Stimulated activated CD8-positive, alpha-beta memory T cell treated with anti-CD3 and anti-CD28 coated beads, Interleukin-4, amount 100 ng/mL, for 24 hours (primary cell): Measurements from ENCODE around the gene PPP2R1B.
"Not testable (repeated sequence)": the region's sequence is repeated elsewhere in the genome, so short reads cannot be mapped to it uniquely, and the experiment has no call there.

Experiments
- DNase-seq: peaks from one replicate; pipeline ENCODE4 v3.0.0-alpha.2; 2020; ENCODE audit warnings: low read depth

Gene PPP2R1B

DNA sequence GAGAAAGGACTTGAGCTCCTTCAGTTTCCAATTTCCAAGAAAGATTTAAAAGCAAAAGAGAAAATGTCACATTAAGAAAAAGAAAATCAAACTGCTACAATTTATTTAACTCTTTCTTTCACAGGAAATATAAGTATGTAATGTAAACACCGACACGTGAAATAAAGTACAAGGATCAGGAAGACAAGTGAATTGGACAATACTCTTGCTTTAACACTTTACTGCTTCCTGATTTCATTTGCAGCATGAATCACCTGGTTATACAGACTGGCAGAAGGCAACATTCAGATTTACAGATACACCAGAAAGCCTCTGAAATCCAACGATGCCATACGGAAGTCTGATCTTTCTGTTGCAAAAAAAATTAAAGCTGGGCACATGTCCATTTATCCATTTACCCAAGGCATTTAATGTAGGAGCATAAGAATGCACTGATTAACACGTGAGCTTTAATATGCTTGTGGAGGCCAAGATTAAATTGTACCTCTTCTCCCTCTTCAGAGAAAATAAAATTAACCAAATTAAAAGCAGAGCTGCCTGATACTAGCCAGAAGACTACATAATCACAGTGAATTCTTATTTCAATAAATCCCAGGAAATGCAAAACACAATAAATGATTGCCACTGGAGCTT lies 16.0 kb upstream of the PPP2R1B start:
- no peak for DNase-seq

DNA sequence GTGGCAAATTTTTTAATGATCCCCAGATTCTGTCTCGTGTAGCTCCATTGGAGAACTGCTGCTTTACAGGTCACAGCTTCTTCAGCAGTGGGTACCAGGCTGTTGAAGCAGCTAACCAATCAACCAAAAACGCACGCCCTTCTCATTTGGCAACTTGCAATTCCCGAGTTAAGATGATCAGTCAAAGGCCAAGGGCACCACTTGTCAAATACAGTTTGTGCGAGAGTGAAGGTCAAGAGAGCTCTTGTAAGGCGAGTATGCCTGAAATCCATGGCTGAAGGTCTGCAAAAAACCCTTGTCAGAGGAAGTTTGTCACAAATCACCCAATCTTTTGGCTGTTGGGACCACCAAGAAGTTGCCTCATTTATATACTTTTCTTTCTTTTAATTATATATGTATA lies 12.9 kb upstream of the PPP2R1B start:
- no peak for DNase-seq

DNA sequence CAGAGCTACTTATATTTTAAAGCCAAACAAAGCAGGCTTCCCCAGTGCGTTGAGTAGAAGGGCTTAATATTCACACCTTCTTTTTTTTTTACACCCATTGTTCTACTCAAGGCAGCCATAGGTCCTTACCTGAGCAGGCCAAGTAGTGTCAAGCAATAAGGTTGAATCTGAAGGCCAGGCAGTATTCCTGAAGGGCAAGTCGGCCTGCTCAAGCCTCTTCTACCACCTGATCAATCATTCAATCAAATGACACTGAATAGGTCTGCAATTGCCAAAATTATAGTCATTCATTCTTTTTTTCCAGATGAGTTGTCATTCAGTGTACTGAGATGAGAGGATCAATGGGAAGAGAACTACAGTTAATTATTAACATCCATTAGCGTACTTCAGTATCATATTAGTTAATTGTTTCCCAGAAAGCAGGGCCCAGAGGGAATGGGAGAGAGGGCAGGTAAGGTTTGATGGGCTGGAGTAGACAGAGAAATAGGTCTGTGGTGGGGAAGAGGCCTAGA lies 11.9 kb upstream of the PPP2R1B start:
- DNase-seq = no peak

DNA sequence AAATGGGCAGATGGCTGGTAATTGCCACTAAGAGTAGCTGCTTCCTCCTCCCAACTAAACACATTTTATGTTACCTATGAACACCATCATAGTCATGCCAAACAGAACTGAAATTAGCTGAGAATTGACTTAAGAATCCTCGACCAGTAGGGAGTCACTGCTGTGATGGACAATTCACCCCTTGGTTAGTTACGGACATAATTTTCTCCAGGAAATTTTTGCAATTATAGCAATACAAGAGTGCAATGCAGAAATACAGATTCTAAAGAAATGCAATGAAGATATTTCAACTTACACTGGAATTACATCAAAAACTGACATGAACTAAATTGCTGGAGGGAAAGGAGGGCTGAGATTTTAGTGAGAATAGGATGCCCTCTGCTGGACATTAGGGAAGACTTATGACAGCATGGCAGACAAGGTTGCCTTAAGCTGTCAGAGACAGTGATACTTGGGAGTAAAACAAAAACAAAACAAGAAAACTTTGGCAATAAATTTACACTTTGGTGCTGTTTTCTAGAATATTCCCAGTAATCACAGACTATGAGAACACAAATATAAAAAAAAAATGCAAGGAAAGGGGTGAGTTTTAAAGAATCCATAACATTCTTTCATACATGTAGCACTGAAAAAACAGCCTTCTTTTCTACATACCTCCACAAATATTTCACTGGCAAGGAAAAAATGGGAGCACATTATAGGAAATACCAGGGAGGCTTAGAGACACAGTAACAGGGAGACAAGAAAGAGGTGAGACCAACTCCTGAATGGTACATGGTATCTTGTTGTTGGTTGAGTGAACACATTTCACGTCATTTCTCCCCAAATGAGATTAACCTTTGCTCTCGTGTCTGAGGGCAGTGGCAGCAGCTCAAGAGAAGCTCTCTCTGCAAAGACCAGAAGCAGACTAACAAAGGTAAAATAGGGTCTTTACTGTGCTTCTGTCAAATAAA lies 11.2 kb upstream of the PPP2R1B start:
- no peak for DNase-seq

DNA sequence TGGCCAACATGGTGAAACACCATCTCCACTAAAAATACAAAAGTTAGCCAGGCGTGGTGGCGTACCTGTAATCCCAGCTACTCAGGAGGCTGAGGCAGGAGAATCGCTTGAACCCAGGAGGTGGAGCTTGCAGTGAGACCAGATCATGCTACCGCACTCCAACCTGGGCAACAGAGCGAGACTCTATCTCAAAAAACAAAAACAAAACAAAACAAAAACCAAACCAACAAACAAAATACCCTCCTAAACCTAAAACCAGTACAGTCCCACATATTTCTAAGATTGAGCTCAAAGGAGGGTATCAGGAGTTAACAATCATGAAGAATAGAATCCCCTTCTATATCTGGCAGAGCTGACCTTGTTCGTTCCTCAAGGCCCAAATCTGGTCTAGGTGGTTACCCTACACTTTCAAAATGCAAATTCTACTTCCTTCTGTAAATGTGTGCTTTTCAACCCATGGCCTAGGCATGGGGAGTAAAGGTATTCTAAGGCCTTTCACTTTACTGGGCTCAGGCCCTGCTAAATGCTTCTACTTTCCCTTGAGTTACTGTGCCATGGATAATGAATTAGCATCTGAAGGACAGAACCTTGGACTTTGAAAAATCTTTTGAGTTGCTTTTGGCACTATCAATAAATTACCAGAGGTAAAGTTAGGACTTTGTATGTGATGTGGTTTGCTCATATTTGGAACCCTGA lies 10.4 kb upstream of the PPP2R1B start:
- no peak for DNase-seq

DNA sequence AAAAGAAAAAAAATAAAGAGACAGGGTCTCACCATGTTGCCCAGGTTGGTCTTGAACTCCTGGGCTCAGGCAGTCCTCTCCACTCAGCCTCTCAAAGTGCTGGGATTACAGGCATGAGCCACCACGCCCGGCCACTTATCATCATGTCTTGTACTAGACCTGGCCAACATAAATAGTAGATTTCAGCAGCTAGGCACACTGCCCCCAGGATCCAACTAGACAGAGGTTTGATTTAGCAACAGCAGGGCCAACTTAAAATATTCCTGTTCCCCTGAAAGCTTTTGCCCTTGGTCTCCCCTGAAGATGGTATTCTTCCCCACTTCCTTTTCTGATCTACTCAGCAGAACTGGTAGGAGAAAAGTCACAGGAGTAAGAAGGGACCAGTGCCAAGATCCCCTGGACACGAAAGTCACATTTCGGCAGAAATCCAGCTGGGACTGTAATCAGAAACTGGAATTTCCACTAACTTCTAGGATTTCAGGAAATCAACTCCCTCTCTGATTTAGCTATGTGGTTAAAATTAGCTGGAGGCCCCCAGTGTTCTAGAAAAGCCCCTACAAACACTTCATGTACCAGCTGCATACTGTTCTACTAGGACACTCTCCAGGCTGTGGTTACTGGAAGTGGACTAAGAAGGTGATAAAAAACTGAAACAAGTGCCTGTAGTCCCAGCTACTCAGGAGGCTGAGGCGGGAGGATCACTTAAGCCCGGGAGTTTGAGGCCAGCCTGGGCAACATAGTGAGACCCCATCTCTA lies 8.9 kb upstream of the PPP2R1B start:
- DNase-seq = no peak

DNA sequence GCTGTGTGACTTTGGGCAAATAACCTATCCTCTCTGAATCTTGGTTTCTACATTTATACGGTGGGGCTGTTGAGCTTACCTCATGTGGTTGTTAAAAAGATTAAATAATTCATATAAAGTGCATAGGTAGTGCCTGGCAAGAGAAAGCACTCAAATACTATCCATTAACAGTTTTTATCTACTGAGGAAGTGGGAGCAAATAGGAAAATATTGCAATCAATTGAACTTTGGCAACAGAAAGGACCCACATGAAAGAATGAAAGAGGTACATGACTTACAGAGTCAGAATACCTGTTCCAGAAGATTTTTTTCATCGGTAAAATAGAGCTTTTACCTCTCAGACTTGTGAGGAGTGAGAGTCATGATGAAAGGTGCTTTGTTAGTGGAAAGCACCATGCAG lies 6.3 kb upstream of the PPP2R1B start:
- no peak for DNase-seq

DNA sequence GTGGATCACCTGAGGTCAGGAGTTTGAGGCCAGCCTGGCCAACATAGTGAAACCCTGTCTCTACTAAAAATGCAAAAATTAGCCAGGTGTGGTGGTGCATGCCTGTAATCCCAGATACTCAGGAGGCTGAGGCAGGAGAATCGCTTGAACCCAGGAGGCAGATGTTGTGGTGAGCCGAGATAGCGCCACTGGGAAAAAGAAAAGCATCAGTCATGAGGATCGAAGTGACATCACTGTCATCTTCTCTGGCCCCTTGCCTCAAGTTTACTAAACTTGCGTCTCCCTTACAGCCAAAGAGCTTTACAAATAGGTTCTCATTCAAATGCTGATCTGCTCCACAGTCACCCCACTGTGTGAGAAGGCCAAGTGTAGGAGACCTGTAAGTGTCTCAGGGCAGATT lies 5.0 kb upstream of the PPP2R1B start:
- DNase-seq = not testable (repeated sequence)

DNA sequence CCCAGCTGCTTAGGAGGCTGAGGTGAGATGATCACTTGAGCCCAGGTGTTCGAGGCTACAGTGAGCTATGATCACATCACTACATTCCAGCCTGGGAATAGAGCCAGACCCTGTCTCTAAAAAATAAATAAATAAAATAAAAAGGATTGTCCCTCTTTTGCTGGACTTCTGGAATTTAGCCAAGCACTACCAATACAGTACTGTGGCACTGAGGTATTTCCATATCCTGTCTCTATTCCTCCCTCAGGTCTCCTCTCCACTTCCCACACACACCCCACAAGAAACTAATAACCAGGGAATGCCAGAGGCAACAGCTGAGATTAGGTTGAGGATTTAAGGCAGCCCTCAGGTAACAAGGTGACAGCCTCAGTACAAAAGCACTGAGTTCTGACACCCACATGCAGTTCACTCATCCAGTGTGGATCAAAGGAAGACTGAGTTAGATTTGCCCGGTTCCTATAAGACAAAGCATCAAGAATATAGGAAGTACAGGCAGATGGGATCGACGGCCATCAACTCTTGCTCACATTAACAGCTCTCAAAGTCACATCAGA lies 4.5 kb upstream of the PPP2R1B start:
- no peak for DNase-seq

DNA sequence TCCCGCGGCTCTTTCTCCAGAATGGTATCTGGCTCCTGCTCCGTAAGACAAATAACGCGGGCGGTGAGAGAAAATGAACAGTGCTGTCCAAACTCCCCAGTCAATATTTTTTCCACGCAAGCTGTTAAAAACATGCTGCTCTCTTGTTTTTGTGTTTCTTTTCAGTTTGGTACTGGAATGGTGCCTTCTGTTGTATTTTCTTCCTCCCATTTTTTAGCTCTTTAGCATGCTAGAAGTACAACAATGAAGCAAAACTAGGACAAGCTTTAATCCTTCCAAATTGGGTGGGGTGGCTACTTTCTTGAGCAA lies 599 bp upstream of the PPP2R1B start:
- DNase-seq = no peak

DNA sequence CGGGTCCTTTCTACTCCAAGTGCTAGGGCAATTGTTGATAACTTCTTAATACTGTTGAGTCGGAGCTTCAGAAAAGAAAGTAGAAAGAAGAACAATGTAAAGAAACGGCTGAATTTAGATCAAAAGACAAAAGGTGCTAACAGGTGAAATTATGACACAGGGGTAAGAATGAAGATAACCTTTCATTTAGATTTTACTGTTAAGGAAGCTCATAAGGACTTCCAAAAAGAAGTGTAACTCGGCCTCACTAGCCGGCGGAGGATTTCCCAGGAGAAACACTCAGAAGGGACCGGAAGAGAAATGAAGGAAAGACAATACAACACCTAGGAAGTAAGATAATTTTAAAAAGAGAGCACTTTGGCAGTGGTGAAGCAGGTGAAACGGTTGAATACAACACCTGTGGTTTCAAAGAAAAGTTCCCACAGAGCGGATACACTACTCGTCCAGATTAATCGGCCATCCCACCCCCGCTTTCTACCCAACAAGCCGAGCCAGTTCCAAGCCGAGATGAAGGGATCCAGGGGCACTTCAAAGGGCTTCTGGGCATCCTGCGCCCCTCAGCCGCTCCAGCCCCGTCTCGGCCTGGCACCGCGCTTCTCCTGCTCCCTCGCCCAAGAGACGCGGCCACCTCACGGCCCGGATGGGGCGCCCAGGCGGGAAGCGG lies 737 bp downstream of the PPP2R1B start:
- DNase-seq = no peak

DNA sequence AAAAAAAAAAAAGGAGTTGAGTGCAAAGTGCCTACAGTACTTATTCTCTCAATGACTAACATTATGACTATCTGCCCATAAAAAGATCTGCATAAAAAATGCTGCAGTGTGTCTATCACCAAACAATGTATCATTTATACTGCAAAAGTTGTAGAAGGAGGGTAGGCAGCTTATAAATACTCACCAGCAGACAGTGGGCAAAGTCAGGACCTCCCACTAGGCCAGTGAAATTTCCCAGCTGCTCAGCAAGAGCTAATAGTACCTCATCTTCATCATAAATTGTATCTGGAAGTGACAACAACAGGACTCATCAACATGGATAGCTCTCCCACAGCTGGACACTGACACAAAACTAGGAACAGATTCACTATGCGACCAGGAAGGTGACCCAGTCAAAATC lies 1.6 kb downstream of the PPP2R1B start:
- DNase-seq = no peak

DNA sequence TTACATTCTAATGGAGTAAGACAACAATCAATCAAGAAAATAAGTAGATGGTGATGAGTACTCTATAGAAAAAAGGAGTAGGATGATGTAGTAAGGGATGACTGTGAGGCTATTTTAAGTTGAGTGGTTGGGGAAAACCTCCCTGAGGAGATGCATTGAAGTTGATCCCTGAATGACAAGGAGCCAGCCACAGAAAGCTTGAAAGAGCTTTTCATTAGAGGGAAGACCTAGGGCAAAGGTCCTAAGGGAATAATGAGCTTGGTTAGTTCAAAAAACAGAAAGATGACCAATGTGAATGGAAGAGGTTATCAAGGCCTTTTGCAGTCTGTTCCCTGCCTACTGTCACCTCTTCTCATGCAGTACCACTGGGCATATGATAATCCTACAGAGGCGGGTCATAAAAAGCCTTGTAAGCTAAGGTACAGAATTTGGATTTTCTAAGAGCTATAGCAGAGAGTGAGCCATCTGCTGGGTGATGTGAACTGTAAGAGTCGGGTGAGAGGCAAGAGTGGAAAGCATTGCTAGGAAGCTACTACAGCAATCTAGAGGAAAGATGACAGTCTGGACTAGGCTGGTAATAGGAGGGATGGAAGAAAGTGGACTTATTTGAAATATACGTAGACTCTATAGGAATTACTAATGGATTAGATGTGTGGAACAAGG lies 3.1 kb downstream of the PPP2R1B start:
- DNase-seq = no peak

DNA sequence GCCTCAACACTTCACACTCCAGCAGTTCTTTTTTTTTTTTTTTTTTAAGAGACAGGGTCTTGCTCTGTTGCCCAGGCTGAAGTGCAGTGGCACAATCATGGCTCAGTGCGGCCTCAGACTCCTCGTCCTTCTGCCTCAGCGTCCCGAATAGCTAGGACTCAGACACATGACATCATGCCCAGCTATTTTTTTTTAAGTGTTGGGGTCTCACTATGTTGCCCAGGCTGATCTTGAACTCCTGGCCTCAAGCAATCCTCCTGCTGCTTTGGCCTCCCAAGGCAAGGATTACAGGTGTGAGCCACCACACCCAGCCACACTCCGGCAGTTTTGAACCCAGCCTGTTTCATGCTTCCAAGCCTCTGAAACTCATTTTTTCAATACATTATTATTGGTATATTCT lies 3.7 kb downstream of the PPP2R1B start:
- no peak for DNase-seq

DNA sequence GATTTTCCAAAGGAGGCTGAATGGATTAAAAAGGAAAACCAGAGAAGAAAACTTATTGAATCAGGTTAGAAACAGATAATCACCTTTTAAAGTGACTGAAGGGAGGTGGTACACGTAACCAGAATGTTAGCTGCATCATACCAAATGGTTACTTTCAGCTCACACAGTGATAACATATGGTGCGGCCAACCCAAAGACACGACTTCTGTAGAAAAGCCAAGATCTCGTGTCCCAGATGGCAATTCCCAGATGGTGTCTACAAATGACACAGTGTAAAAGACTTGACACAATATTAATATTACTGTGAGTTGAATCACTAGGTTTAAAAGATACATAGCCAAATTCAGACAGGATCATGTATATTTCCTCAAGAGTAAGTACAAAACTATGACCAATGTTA lies 5.2 kb downstream of the PPP2R1B start:
- no peak for DNase-seq

DNA sequence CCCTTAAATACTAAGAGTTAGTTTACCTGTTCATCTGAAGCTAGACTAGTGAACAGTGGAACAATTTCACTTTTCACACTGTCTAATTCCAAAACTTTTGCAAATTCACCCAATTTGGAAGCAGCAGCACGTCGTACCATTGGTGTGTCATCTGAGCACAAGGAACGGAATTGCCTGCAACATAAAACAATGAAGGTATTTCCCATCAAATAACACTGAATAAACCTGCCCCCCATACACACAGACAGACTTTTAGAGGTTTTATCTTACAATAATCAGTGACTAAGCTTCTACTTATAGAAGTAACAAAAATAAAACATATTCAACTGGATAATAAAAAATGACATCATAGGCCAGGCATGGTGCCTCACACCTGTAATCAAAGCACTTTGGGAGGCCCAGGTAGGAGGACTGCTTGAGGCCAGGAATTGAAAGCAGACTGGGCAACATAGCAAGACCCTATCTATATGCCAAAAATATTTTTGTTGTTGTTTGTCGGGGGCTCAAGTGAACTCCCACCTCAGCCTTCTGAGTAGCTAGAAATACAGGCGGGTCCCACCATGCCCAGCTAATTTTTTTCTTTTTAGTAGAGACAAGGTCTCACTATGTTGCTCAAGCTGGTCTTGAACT lies 6.3 kb downstream of the PPP2R1B start:
- DNase-seq = no peak

DNA sequence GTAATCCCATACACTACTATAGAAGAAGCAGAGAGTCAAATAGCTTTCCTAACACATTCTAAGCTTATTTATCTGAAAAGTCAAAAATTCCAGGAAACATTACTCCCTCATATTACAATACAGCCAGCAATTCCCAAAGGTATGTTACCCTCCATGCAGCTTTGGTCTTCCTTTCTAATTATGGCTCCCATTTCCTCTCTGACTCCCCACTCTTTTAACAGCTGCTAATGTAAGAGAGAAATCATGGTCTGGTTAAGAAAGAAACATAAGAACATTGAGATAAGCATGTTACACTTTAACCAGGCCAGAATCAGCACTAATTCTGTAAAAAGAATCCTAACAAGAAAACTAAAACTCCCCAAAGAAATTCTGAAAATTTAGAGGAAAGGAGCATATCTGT lies 6.8 kb downstream of the PPP2R1B start:
- no peak for DNase-seq

DNA sequence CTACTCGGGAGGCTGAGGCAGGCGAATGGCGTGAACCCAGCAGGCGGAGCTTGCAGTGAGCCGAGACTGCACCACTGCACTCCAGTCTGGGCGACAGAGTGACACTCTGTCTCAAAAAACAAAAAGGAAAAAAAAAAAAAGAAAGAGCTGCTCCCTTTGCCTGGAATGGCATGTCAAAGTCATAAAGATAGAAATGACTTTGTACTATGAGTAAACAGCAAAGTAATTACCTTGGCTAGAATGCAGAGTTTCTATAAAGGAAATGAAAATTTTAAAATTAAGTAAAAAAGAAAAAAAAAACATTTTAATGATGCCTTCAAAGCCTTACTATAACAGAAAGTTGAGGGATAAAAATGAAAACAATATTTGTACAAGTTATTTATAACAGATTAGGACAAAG lies 10.1 kb downstream of the PPP2R1B start:
- no peak for DNase-seq

DNA sequence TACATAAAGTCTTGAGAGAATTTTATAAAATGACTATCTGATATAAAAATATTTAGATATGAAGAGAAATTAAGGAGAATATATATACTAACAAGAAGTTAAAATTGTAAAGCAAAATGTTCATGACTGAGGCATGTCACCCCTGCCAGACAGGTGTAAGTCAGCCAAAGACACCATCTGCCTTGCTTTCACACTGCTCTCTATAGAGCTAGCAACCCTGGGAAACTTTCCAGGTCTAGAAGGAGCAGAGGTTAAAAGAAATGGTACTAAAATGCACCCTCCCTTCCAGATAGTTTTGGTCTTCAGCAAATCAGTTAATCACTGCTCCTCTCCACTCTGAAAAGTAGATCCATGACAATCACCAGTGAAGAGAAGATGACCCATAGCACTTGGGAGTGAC lies 16.5 kb downstream of the PPP2R1B start:
- DNase-seq = no peak

DNA sequence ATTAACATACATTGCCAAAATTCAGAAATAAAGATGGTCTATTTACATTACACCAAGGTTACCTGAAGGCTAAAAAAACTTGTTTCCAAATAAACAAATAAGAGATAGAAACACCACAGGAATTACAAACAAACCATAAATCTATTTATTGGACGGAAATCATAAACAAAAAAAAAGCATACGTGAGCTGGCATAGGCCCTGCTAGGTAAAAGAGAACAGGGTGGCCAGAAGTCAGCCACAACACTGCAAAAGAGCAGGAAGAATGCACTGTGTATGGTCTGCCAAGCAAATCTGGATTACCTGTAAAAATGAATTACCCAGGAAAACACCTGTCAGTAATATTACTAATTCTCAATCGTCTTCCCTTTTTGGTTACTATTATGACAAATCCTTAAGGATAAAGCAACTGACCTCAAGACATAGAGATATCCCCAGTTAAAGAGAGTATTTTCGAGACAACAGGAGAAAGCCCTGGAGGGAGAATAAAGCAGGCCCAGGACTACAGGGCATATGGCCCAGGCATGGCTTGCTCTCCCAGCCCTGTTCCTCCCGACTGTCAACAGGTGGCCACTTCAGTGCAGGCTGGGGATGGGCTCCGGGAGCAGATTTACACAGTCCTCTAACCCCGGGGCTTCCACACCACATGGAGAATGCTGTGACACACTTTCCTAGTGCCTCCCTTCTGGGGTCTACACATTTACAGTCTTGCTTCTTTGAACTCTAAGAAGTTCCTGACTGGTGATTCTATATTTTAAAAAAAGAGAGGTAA lies 18.0 kb downstream of the PPP2R1B start:
- no peak for DNase-seq
